Adrenal gland (tissue), 5 donors: ENCODE data around the gene MAP2K7.

Source experiments
- POLR2A ChIP-seq, 2 donors: fragments of 450-650 bp; IDR thresholded peaks; one replicate each; pipeline ENCODE4 v1.6.1; 2017; ENCODE audit warnings: antibody characterized with exemption in 2 of 2, mild to moderate bottlenecking in 2 of 2, moderate library complexity in 1 of 2
- TF ChIP-seq, protein P1 (sequence below), 6 experiments: fragments of 450-650 bp in 4 of 6; fragments of 200-600 bp in 2 of 6; sonication (generic) in 1 of 6; IDR thresholded peaks; 1 replicate in 5 of 6; 2 replicates in 1 of 6; pipeline versions ENCODE4 v1.5.1 to v1.8.0; 2016 to 2021; ENCODE audit warnings: antibody characterized with exemption in 6 of 6, mild to moderate bottlenecking in 2 of 6, moderate library complexity in 1 of 6
- donor health status: DM: no; HTN: no; CAD: no.

- TF ChIP-seq, protein P1, sequence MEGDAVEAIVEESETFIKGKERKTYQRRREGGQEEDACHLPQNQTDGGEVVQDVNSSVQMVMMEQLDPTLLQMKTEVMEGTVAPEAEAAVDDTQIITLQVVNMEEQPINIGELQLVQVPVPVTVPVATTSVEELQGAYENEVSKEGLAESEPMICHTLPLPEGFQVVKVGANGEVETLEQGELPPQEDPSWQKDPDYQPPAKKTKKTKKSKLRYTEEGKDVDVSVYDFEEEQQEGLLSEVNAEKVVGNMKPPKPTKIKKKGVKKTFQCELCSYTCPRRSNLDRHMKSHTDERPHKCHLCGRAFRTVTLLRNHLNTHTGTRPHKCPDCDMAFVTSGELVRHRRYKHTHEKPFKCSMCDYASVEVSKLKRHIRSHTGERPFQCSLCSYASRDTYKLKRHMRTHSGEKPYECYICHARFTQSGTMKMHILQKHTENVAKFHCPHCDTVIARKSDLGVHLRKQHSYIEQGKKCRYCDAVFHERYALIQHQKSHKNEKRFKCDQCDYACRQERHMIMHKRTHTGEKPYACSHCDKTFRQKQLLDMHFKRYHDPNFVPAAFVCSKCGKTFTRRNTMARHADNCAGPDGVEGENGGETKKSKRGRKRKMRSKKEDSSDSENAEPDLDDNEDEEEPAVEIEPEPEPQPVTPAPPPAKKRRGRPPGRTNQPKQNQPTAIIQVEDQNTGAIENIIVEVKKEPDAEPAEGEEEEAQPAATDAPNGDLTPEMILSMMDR (IDR thresholded peaks at IDR 0.05), result no peak
- no peak for TF ChIP-seq POLR2A (IDR thresholded peaks at IDR 0.05)
These were observed 670 bp downstream of the MAP2K7 start for GRCh38 chr19:7904074-7905020.
